ENCODE data around the gene ELOVL6.
"Not testable (repeated sequence)": the region's sequence is repeated elsewhere in the genome, so short reads cannot be mapped to it uniquely, and the experiment has no call there.

ELOVL6 gene

DNA sequence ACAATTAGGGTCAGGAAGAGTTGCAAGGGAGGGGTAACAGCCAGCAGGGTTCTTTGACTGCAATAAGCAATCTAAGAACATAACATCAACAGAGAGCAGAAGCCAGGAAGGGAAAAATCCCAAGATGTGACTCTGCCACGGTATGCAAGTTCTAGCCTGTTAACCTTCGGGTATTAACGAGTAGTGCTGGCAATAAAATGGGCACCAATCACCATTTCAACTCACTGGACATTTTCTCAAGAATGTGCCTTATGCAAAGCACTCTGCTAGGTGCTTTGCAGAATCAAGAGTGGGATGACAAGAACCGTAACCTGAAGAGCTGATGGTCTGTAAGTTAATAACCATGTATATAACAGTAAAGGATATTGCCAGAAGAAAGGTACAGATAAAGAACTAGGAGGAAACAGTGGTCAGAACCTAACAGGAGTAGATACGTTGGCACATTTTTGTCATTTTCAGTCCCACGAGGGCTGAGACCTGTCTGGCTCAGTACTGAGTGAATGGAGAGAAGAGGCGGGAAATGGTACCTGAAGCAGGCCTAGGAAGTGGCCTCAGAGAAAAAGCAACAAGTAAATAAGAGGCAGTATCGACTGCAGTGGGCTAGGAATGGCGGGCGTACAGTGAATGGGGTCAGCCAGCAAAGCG is 2.7 kb downstream of the ELOVL6 start:
- H3K36me3 Mint-ChIP-seq (ENCODE audit: low read depth), result peaks cover 6% of the 10 kb centered on the region
- no peaks in the 10 kb centered on the region for H3K27me3 Mint-ChIP-seq (ENCODE audit: low read depth)
- H3K4me3 Mint-ChIP-seq, result peak overlapping the region; percentile 89 to 98 (median 93)
- peak overlapping the region; percentile 84 to 98 (median 97) for H3K27ac Mint-ChIP-seq
- no peaks in the 10 kb centered on the region for H3K9me3 Mint-ChIP-seq
- peaks cover 39% of the 10 kb centered on the region for H3K4me1 Mint-ChIP-seq
- TF ChIP-seq, protein P1, sequence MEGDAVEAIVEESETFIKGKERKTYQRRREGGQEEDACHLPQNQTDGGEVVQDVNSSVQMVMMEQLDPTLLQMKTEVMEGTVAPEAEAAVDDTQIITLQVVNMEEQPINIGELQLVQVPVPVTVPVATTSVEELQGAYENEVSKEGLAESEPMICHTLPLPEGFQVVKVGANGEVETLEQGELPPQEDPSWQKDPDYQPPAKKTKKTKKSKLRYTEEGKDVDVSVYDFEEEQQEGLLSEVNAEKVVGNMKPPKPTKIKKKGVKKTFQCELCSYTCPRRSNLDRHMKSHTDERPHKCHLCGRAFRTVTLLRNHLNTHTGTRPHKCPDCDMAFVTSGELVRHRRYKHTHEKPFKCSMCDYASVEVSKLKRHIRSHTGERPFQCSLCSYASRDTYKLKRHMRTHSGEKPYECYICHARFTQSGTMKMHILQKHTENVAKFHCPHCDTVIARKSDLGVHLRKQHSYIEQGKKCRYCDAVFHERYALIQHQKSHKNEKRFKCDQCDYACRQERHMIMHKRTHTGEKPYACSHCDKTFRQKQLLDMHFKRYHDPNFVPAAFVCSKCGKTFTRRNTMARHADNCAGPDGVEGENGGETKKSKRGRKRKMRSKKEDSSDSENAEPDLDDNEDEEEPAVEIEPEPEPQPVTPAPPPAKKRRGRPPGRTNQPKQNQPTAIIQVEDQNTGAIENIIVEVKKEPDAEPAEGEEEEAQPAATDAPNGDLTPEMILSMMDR (IDR thresholded peaks at IDR 0.05; ENCODE audit: unreplicated experiment in 3 of 3), result no peak

DNA sequence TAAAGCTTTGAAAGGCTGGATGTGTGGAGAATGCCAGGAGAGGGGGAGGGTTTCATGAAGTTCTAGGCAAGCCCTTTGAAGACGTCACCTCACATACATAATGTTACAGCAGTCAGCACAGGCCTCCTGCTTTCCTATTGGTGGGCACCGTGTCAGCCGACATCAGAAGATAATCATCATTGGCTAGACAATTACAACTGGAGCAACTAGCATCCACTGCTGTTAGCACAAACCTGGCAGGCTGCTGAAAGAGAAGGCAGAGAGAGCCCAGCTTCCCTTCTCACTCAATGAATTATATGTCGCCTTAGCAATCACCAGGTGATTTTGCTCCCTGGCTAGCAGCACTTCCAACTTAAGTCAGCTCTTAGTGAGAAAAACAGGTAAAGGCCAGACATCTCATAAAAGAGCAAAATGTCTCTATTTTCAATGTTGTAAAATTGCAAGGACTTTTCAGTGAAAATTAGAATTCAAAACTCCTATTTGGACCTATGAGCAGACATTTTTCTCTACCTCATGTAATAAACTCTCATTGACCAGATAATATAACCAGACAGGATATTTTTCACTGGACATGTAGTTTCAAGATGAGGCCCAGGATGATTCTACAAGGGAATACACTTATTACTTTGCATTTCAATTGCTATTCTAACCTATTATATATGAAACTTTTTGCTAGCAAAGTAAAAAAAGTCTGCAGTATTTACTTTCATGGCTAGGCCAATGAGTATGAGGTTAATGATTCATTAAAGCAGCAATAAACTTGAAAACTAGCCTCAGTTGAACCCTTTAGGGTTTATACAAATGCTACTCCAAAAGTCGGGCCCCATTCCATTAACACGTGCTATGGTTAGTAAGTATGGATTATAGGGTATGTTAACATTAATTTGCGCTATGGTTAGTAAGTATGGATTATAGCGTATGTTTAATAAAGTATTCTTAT is 4.3 kb downstream of the ELOVL6 start:
- peaks cover 6% of the 10 kb centered on the region for H3K36me3 Mint-ChIP-seq (ENCODE audit: low read depth)
- no peaks in the 10 kb centered on the region for H3K27me3 Mint-ChIP-seq (ENCODE audit: low read depth)
- no peaks in the 10 kb centered on the region for H3K9me3 Mint-ChIP-seq
- peaks cover 37% of the 10 kb centered on the region for H3K4me1 Mint-ChIP-seq
- peak overlapping the region; percentile 92 to 99 (median 97) for H3K27ac Mint-ChIP-seq
- peak overlapping the region; percentile 68 to 82 (median 75) for H3K4me3 Mint-ChIP-seq
- TF ChIP-seq, protein P1 (IDR thresholded peaks at IDR 0.05; ENCODE audit: unreplicated experiment in 3 of 3), result no peak

GRCh38 chr4:110193287-110193686 is 5.1 kb downstream of the ELOVL6 start:
- Mint-ChIP-seq H3K4me1 (peaks cover 29% of the 10 kb centered on the region), H3K27ac (peak overlapping the region; percentile 92 to 99 (median 97)), H3K4me3 (peak overlapping the region in 1 of 3 experiments; percentile 17)
- not testable (repeated sequence) for H3K36me3 Mint-ChIP-seq (ENCODE audit: low read depth); H3K9me3 Mint-ChIP-seq; H3K27me3 Mint-ChIP-seq (ENCODE audit: low read depth)

DNA sequence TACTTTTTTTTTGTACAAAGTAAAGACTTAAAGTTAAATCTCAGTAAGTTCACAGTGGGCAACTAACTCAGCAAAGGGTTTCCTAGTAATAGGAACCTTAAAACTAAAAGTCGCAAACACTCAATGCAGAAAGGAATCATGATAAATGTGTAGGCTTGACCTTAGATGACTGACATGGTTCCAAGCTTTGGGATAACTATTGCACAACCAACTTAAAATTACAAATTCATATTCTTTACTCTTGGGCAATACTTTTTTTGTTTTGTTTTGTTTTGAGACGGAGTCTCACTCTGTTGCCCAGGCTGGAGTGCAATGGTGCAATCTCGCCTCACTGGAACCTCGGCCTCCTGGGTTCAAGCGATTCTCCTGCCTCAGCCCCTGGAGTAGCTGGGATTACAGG is 8.2 kb downstream of the ELOVL6 start:
- peaks cover 38% of the 10 kb centered on the region for H3K4me1 Mint-ChIP-seq
- H3K27ac Mint-ChIP-seq, result no peak overlapping the region
- TF ChIP-seq, protein P1 (IDR thresholded peaks at IDR 0.05; ENCODE audit: unreplicated experiment in 3 of 3), result no peak
- no peaks in the 10 kb centered on the region for H3K9me3 Mint-ChIP-seq
- H3K27me3 Mint-ChIP-seq (ENCODE audit: low read depth), result no peaks in the 10 kb centered on the region
- peaks cover 18% of the 10 kb centered on the region for H3K36me3 Mint-ChIP-seq (ENCODE audit: low read depth)
- H3K4me3 Mint-ChIP-seq, result no peak overlapping the region

- no peak overlapping the region for H3K4me3 Mint-ChIP-seq
- TF ChIP-seq, protein P1 (IDR thresholded peaks at IDR 0.05; ENCODE audit: unreplicated experiment in 3 of 3), result no peak
- peaks cover 44% of the 10 kb centered on the region for H3K4me1 Mint-ChIP-seq
- no peaks in the 10 kb centered on the region for H3K9me3 Mint-ChIP-seq
- H3K27ac Mint-ChIP-seq, result peak overlapping the region; percentile 62 to 84 (median 72)
- H3K27me3 Mint-ChIP-seq (ENCODE audit: low read depth), result no peaks in the 10 kb centered on the region
- peaks cover 23% of the 10 kb centered on the region for H3K36me3 Mint-ChIP-seq (ENCODE audit: low read depth)
Observed at GRCh38 chr4:110188113-110188512, 10.3 kb downstream of the ELOVL6 start.

GRCh38 chr4:110184791-110185155 is 13.6 kb downstream of the ELOVL6 start:
- Mint-ChIP-seq H3K4me3 (no peak overlapping the region), H3K27ac (peak overlapping the region; percentile 3 to 37 (median 3)), H3K36me3 (ENCODE audit: low read depth) (peaks cover 22% of the 10 kb centered on the region), H3K4me1 (peaks cover 28% of the 10 kb centered on the region), H3K27me3 (ENCODE audit: low read depth) (no peaks in the 10 kb centered on the region), H3K9me3 (no peaks in the 10 kb centered on the region)
- TF ChIP-seq, protein P1 (IDR thresholded peaks at IDR 0.05; ENCODE audit: unreplicated experiment in 3 of 3), result no peak
